Stromal cell of bone marrow (primary cell): ENCODE measurements around the gene QSOX2.

Experiments used
- DNase-seq: peaks from one replicate; pipeline ENCODE4 v3.0.0-alpha.2; 2012; ENCODE audit warnings: low read depth

Gene QSOX2

DNA sequence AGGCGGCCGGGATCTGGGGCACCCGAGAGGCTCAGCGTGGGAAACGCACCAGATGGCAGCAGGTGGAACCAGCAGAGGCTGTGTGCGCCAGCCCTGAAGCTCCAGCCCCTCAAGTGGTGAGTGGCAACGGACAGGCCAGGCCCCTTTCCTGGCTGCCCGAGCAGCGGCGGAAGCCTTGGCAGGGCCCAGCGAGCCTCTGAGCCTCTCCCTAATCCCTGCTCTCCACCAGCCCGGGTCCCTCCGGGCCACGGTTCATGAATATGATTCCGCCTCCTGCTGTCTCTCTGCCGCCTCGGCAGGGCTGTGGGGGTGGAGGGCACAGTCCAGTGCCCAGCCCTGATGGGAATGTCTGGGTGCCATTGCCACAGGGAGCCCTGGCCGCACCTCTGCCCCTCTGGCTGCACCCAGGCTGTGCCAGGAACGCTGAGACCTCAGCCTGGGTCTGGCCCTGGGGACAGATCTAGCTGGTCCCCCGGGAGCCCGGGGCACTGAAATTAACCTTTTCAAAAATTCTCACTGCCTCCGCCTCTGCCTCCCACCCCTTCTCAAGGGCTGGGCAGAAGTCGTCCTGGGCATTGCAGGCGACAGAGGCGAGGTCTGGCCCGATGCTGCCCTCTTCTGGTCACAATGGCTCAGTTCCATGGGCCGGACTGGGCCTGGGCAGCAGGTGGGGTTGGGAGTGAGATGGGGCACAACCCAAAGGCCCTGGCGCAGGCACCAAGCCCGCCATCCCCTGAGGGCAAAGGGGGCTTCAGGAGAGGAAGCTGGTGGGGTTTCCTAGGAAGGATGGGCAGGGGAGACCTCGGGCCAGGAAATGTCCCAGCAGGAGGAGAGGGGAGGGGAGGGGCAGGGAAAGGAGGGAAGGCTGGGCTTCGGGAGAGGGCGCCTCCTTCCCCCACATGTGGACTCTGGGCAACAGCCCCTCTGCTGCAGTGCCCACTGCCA lies 38.0 kb upstream of the QSOX2 start:
- DNase-seq = peak; percentile 31

GRCh38 chr9:136282272-136282861 lies 36.8 kb upstream of the QSOX2 start:
- no peak for DNase-seq

DNA sequence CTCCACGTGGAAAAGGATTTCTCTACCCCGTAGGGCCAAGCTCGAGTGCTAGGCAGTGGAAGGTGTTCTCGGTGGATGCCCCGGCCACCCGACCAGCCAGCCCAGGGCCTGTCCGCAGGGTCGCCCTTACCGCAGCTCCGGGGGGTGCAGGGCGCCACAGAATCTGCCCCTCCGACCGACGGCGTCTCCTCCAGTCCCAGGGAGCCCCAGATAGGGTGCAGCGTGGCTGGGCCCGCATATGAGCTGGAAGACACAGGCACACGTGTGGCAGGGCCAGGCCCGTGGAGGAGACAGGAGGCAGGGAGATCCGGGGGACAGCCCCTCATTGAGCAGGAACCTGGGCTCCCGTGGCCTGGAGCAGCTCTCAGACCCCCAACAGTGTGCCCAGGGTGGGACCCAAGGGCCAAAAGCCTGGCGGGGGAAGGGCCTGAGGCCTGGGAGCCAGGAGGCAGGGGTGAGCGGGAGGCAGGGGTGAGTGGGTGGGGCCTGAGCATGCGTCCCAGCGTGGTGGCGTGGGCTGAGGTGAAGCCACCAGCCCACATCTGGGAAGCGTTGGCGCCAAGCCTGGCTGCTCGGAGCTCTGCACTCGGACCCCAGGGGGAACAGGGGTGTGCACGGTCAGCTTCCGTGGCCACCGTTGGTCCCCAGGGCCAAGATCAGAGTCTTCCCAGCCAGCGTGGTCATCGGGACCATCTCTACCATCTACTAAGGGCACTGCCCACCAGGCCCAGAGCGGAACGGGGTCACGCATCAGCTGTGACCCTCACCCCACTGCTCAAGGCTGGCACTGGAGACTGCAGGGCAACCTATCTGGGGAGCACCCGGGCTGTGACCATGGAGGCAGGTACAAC lies 36.0 kb upstream of the QSOX2 start:
- no peak for DNase-seq

- DNase-seq = no peak
Observed at GRCh38 chr9:136280535-136281315, 35.1 kb upstream of the QSOX2 start.

- no peak for DNase-seq
Observed at GRCh38 chr9:136279471-136279870, 33.9 kb upstream of the QSOX2 start.

DNA sequence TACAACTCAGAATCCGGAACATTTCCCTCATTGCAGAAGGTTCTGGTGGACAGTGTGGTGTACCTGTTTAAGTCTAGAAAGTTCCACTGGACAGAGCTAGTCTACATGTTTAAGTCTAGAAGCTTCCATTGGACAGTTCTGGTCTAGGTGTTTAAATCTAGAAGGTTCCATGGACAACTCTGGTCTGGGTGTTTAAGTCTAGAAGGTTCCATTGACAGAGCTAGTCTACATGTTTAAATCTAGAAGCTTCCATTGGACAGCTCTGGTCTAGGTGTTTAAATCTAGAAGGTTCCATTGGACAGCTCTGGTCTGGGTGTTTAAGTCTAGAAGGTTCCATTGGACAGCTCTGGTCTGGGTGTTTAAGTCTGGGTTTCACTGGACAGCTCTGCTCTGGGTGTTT lies 33.3 kb upstream of the QSOX2 start:
- DNase-seq = no peak

DNA sequence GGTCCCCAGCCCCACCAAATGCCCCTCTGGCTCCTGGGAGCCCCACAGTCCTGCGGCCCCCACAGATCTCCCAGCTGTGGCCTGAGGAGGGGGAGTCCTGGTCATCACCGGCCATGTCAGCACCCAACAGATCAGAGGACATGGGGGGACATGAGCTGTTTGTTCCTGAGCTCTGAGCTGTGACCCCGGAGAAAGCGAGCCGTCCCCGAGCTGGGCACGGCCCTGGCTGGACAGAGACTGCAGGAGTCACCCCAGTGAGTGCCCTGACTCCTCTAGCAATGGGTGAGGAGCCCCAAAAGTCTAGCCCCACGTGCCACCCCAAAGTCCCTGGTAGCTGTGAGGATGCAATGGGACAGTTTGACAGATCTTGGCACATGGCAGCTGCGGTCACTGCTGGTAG lies 32.6 kb upstream of the QSOX2 start:
- DNase-seq = no peak

GRCh38 chr9:136277746-136278145 lies 32.1 kb upstream of the QSOX2 start:
- DNase-seq = no peak

- no peak for DNase-seq
Observed at GRCh38 chr9:136276716-136277115, 31.1 kb upstream of the QSOX2 start.

- DNase-seq = no peak
Observed at GRCh38 chr9:136275655-136276429, 30.2 kb upstream of the QSOX2 start.

DNA sequence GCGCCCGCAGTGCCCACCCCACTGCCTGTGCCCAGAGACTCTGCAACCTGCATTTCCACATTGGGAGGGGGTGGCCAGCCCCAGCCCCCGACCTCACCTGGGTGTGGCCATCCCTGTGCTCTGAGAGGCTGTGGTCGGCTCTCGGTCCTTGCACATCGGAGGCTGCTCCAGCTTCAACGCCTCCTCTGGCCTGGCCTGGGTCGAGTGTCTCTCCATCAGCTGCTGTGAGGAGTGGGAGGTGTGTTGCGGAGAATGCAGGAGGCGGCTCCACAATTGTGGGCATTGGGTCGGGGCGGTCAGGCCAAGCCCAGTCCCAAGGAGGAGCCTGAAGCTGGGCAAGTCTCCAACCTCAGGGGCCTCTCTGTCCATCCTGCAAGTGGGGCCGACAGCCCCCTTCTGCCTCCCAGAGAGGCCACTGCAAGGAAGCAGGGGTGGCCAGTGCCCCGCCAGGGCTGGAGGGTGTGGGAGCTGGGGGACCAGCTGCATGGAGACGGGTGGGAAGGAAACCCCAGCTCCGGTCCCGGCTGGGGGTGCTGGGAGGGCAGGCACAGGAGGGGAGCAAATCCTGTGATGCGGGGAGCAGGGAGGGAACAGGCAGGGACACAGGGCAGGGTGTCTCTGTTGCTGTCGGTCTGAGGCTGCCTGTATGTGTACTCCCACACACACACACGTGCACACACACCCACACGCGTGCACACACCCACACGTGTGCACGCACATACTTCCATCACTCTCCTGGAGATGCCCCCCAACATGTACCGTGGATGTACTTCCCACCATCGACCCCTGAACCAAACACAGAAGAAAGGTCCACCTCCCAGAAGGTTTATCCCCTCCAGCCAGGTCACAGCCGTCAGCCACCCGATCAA lies 29.4 kb upstream of the QSOX2 start:
- DNase-seq = no peak

GRCh38 chr9:136273921-136274785 lies 28.5 kb upstream of the QSOX2 start:
- DNase-seq = no peak

DNA sequence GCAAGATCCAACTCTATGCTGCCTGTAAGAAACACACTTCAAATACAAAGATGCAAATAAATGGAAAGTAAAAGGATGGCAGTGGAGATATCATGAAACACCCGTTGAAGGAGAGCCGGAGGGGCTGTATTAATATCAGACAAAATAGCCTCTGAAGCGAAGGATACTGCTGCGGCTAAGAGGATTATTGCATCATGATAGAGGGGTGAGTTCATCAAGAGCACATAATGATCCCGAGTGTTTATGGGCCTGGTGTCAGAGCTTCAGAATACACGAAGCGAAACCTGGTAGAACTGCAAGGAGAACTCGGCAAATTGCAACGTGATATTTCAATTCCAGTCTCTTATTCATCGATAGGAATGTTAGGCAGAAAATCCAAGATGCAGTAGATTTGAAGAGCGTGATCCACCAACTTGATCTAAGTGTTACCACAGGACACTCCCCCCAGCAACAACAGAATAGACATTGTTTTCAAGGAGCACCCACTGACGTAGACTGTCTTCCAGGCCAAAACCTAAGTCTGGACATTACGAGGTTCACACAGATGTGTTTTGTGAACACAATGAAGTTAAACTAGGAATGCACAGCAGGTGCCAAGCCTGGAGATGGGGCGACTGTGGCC lies 27.7 kb upstream of the QSOX2 start:
- DNase-seq = no peak

DNA sequence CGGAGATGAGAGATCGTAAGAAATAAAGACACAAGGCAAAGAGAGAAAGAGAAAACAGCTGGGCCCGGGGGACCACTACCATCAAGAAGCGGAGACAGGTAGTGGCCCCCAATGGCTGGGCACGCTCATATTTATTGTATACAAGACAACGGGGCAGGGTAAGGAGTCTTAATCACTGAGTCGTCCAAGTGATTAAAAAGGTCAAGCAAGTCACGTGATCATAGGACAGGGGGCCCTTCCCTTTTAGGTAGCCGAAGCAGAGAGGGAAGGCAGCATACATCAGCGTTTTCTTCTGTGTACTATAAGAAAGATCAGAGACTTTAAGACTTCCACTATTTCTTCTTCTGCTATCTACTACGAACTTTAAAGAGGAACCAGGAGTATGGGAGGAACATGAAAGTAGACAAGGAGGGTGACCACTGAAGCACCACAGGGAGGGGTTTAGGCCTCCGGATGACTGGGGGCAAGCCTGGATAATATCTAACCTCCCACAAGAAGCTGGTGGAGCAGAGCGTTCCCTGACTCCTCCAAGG lies 24.6 kb upstream of the QSOX2 start:
- no peak for DNase-seq

DNA sequence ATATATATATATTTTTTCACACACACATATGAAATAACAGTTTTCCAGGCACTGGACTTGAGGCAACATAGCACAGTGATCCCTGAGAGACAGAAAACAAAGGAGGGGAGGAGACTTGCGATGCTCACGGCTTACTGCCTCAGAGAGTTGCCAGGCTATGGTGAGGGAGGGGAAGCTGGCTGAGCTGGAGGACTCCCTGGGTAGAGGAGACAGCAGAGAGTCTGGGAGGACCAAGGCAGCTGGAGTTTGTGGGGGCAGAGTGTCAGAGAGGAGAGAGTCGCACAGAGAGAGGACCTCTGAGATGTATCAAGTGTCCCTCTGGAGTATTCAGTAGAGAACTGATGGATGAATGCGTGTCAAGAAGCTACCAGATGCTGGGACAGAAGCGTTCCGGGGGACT lies 23.1 kb upstream of the QSOX2 start:
- no peak for DNase-seq

DNA sequence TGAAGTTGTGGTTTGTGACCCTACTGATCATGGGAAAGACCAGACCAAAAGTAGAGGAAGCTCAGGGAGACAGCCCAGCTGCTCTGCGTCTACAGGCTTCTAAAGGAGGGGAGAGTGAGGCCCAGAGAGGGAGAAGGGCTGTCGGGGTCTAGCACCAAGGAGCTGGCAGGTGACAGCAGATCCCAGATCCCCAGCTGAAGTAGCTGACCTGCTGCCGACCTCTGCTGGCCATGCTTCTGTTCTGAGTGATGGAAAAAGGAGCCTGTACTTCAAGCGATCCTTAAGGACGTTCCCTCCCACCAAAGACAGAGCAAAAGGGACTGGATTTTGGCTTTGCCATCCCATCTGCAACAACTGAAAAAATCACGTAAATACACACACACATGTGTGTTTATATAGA lies 22.7 kb upstream of the QSOX2 start:
- no peak for DNase-seq

GRCh38 chr9:136267261-136268111 lies 21.9 kb upstream of the QSOX2 start:
- DNase-seq = peak; percentile 54
